ENCODE results near the gene C3orf22.
"Not testable (repeated sequence)": the region's sequence is repeated elsewhere in the genome, so short reads cannot be mapped to it uniquely, and the experiment has no call there.

Gene C3orf22, protein sequence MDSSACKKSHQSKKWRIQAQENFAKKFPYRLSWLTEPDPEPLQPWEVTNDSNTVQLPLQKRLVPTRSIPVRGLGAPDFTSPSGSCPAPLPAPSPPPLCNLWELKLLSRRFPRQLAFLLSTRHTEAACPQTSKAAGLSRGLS

DNA sequence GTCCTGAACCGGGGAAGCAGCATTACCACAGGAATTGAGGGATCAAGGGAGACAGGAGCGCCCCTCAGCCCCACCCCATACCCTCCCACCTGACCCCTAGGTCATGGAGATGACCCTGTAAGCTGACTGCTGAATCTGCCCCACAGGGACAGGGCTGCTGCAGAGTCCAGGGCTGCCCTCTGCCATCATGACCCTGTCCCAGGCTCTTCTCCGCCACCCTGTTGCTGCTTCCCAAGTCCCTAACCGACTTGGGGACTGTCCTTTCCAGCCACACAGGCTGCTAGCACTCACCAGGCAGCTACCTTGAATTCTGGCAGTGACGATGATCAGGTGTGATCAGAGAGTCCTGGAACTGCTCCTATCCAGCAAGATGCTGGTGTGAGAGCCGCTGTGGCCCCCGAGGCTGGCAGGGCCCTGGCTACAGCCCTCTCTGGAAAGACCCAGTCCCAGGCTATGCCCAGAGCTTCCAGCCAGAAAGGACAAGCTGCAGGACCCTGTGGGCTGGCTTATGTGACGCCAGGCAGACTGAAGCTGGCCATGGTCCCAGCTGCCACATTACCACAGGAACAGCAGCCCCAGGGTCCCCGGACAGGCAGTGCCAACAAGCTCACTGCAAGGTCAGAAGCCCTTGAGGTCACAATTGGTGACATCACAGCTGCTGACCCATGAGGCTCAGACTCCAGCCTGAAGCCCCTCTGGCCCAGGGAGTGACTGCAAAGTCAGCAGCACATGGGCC is at the start of gene C3orf22:
TSS of gene C3orf22 (minus strand) at position 597 of the 736 bp plus-strand sequence. CDS start 5,542 bp downstream, outside the sequence.
- no peak for DNase-seq

DNA sequence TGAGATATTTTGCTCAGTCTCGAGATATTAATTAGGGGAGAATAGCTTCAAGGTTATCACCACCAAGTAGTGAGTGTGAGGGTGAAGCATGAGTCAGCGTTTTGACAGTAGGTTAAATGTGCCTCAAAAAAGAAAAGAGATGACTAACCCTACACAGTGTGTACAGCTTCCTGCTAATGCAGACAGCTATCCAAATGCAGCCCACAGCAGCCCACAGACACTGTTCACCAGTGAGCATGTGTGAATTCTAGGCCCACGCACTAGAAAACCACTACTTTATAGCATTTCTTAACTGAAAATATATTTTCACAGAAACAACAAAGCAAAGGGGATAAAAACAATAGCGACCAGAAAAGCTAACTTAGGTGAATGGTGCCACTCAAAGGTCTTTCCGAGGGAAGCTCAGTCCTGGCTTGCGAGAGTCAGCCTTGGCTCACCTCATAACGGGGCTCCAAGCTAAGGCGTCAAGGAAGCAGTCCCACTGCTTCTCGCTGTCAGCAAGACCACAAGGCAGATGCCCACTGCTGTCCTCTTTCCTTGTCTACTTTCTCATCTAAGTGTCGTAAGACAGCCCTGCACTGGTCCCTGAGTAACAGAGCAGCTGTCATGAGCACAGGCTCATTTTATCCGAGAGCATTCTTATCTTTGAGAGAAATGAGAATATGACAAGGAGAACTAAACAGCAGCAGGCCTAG is 48.6 kb upstream of the C3orf22 start:
- peak; percentile 36 for DNase-seq

DNA sequence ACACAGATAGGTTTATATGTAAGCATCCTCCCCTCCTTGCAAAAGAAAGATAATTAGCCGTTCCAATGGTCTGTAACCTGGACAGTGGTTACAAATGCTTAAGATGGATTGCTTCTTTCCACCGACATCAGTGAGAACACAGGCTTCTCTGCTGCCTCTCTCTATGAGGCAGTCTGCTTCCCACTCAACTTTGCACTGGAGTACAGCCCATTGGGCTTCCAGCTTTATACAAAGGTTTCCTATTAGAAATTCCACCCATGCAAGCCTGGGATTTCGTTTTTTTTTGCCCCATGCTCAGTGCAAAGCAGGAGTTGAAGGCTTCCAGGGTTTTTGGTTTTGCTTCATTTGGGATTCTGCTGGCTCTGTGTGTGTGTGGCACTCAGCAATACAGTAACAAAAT is 47.3 kb upstream of the C3orf22 start:
- no peak for DNase-seq

DNA sequence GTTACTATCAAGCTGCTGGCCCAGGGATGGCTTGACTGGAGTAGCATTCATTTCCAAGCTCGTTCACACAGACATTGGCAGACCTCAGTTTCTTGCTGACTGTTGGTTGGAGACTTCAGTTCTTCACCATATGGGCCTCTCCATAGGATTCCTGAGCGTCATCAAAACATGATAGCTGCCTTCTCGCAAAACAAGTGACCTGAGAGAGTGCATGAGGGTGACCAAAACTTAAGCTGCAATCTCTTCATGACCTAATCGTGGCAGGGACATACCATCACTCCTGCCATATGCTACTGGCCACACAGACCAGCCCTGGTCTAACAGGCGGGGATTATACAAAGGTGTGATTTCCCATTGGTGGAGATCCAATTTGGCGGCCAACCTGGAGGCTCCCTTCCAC is 46.0 kb upstream of the C3orf22 start:
- no peak for DNase-seq

DNA sequence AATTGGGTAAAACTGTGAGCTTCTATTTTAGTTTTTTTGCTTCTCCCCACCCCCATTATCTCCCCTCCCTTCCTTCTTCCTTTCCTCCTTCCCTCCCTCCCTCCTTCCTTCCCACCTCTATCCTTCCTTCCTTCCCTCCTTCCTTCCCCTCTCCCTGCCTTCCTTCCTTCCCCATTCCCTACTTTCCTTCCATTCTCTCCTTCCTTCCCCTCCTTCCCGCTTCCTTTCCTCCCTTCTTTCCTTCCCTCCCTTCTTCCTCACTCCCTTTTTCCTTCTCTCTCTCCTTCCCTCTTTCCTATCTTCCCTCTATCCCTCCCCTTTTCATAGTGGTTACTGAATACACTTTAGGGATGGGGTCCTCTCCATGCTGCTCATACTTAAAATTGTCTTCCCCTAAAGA is 40.4 kb upstream of the C3orf22 start:
- DNase-seq: no peak

DNA sequence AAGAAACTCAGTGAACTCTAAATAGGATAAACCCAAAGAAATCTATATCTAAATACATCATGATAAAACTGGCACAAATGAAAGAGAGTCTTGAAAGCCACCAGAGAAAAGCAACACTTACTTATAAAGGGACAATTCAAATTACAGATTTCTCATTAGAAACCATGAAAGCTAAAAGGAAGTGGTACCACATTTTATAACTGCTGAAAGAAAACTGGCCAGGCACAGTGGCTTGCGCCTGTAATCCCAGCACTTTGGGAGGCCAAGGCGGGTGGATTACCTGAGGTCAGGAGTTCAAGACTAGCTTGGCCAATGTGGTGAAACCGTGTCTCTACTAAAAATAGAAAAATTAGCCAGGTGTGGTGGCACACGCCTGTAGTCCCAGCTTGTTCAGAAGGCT is 36.7 kb upstream of the C3orf22 start:
- not testable (repeated sequence) for DNase-seq

DNA sequence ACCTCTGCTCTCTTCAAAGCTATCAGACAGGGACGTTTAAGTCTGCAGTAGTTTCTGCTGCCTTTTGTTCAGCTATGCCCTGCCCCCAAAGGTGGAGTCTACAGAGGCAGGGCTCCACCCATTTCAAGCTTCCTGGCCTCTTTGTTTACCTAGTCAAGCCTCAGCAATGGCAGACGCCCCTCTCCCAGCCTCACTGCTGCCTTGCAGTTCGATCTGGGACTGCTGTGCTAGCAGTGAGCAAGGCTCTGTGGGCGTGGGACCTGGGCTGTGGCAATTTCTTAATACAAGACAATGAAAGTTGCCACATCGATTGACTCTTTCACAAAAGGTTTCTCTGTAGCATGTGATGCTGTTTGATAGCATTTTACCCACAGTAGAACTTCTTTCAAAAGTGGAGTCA is 32.8 kb upstream of the C3orf22 start:
- not testable (repeated sequence) for DNase-seq

DNA sequence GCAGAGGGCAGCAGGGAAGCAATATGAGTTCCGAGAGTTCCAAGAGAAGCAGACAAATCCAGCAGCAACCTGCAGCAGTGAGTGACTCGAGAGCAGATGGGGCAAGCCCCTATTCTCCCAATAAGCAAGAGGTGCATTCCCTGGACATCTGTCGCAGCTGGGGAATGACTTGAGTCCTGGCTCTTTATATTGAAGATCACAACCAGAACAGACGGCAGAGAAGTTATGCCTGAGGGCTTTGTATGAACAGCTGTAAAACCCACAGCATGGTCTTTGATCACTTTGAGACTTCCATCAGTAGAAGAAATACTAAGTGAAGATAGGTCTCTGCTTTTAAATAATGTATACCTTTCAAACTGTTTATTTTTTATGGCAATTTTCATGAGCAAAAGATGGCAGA is 23.6 kb upstream of the C3orf22 start:
- DNase-seq: no peak

DNA sequence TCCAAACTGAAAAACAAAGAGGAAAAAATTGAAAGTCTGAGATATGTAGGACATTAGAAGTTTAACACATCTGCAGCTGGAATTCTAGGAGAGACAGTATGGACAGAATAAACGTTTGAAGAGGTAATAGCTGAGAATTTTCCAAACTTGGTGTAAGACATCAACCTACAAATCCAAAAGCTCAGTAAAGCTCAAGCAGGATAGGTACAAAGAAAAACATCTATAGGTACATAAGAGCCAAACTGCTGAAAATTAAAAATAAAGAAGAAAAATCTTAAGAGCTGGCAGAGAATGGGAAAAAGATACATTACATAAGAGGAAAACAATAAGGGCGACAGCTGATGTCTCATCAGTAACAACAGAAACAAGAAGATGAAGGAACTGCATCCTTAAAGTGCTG is 22.8 kb upstream of the C3orf22 start:
- DNase-seq: no peak

DNA sequence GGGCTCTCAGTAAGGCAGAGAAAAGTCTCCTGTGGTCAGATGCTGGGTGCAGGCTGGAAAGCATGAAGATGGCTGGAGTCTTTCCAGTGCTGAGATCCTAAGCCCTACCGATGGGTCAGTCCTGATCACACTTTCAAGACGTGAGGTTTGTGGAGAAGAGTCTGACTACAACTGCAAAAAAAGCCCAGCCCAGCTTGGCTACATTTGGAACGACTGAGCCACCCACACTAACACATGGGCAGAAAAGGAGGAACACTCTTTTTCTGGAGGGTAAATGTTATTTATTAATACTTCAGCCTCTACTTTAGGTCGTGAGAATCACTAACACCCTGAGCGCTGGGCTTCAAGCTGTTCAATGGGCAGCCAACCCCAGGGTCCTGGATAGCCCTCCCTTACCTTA is 22.0 kb upstream of the C3orf22 start:
- DNase-seq: no peak

DNA sequence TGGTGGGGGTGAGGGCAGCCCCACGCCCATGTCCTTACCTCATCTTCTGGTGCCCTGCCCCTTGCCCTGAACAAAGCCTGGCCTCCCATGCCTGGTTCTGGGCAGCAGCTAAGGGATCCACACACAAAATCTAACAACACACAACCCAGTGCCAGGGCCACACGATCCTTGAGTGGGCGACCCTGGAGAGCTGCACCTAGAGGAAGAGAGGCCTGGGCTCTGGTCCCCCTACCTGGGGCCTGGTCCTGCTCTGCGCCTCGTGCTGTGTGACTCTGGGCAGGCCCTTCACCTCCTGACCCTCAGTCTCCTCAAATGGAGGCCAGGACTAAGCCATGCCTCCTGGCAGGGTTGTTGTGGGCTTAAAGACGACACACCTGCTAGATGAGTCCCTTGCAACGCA is 20.0 kb upstream of the C3orf22 start:
- DNase-seq: no peak

DNA sequence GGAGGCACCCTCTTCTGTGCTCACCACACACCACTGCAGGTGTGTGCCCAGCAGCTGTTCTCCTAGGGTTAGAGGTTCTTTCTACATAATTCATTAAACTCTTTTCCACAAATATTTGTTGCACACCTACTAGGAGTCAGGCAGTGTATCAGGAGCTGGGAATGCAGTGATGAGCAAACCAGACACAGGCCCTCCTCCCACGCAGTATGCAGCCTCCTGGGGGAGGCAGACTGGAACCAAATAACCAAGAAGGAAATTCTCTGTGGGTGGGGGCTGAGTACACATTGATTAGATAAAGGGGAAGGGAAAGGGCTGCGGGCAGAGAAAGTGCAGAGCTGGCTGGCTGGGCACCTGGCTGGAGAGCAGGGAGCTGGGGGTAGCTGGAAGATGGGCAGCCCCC is 18.5 kb upstream of the C3orf22 start:
- DNase-seq: no peak

DNA sequence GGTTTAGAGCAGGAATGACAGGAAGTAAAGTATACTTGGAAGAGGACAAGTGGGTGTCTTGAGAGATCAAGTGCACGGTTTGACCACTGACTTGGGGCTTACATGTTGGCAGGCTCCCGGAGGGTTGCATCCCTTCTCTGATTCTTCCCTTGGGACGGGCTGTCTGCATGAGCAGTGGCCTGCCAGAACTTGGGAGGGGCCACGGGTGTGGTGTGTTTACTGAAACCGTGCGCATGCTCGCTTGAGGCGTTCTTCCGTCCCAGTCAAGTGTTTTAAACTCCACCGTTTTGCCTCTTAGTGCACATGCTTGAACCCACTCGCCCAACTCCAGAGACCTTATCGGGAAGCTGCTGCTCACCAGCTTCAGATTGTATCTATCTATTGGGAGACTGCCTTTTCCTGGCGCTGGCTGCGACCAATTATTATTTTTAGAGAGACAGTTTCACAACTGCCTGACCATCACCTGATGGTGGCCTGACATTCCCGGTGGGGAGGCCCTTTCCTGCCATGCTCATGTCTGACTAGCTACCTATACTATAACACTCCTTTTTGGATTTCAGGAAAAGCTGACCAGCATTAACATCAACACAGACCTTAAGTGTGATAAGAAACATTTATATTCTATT is 14.9 kb upstream of the C3orf22 start:
- DNase-seq: no peak

DNA sequence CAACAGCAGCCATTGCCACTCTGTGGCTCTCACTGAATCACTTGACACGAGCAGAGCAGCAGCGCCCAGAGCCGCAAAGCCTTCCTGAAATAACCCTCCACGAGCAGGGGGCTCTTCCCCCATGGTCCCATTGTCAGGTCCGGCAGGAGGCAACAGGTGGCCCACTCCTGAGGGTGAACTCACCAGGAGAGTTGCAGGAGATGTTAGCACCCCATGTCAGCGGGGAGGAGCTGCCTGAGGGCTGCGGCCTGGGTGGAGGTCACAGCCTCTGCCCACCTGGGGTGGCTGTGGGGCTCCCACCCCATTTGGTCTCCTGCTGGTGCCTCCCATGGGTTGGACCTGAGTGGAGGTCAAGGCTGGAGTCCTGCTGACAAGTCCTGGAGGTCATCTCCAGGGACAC is 12.3 kb upstream of the C3orf22 start:
- DNase-seq: no peak

DNA sequence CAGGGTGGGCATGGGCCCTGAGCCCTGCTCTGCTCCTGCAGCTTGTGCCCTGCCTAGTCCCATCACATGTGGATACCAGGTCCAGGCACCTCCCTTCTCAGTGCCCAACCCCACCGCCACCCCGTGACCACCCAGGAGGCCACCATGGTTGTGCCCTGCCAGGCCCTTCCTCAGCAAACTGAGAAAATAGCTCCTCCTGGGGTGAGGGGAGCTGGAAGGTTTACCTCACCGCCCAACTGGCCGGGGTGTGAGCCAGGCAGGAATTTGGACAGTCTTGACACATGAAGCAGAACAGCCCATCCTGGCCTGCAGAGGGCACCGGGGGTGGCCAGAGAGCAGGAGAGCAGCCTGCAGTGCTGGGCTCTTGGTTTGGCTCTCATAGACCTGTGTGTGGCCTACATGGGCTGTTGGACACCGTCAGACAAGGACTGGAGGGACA is 11.4 kb upstream of the C3orf22 start:
- DNase-seq: no peak

DNA sequence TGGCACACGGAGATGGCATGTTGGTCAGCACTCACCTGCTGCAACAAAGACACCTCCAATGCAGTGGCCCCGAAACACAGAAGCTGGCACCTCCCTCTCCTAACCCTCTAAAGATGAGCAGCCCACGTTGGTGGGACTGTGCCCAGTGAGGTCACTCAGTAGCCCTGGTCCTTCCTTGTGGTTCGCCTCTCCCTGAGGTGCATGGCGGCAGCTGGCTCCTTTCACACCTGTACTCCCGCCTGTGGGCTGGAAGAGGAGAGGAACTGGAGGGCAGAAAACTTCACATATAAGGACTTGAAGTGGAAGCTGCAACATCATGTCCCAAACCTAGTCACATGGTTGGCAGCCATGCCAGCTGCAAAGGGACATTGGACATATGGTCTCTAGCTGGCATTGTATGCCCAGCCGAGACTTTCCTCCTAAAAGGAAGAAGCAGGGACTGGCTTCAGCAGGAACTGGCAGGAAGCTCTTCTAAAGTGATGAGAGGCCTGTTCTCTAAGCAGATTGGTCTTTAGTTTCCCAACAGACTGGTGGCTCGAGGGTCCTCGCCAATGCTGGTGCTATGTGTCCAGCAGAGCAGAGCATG is 10.8 kb upstream of the C3orf22 start:
- DNase-seq: no peak

DNA sequence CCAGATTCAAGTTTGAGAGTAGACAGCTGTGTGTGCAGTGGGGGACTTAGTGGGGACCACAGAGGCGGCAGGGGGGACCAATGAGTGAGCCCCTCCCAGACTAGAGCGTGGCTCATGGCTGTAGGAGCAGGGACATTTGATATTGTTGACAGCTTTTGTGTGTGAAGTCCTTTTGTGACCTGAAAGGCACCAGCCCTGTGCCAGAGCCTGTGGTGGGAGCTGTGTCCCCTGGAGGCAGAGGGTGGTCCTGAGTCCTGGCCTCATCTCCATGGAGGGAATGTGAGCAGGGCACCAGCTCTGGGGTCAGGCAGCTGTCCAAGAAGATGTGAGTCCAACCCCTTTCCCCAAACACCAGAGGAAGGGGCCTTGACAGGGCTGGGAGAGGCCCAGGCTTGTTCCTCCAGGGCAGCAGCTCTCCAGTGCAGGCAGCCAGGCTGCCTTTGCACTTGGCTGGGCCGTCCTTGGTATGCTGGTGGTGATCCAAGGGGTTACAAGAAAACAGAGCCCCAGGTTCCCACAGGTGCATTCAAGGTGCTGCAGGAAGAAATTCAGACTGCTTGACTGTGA is 10.1 kb upstream of the C3orf22 start:
- DNase-seq: no peak

DNA sequence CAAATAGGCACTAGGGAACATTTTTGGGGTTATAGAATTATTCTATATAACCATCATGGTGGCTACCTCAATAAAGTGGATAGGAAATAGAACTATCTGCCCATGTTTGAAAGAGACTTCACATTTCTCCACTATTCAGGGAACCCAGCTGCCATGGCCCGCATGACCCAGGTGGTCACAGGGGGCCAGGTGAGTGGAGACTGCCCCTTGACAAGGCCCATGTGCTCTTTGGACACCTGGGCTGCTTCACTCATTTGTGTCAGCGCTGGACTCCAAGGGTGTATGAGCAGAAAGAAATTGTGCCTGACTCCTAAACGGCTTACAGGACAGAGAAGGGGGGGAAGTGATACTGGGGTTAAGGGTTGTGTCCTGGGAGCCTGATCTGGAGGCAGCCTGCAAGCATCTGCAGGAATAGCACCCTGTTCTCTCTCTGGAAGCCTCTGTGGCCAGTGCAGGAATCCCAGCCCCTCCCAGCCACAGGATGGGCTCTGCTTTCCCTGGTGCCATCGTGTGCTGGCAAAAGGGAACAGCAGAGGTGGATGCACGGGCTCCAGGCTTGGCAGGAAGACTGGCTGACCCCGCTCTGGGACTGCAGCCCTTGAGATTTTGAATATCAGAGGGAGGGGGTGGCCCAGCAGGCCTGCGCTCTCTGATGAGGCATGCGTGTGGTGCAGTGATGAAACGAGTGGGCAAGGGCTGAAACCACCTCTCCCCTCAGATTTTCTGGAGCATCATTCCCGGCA is 9.1 kb upstream of the C3orf22 start:
- DNase-seq: no peak

DNA sequence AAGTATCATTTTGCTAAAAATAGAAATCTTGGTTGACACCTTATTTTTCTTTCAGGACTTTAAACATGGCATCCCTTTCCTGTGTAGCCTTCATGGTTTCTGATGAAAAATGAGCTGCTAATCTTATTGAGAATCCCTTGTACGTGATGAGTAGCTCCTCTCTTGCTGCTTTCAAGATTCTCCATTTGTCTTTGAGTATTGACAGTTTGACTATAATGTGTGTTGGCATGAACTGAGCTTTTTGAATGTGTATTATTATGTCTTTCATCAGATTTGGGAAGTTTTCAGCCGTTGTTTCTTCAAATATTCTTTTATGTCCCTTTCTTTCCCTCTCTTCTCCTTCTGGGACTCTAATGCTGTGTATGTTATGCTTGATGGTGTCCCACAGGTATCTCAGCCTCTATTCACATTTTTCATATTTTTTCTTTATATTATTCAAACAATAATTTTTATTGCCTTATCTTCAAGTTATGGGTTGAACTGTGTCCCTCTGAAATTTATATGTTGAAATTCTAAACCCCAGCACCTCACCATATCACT is 4.1 kb upstream of the C3orf22 start:
- no peak for DNase-seq

DNA sequence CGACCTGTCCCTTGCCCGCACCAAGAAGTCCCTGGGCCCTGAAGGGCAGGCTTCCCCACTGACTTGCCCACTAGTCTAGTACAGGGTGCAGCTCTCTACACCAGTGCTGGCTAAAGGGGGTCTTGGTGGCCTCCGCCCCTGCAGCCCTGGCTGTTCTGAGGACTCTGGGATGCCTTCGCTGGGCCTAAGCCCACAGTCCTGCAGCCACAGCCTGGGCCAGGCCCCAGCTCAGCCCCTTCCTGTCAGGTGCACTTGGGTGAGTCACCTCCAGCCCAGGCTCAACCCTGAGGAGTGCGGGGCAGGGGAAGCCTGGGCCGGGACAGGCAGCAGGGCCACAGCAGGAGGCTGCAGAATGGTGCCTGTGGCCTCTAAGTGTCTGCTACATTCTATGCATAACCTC is 971 bp downstream of the C3orf22 start:
- DNase-seq: no peak

DNA sequence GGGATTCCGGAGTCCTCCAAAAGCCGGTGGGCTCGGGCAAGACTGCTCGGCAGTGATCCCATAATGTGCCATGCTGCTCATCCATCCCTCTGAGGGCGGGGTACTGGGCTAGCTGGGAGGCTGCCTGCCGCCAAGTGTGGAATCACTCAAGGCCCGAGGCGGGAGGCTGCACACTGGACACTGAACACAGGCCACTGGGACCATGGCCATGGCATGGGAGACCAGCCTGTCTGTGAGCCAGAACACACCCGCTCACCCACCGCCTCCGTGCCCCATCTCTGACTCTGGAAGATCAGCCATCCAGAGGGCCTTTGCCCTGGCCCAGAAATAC is 1.4 kb downstream of the C3orf22 start:
- DNase-seq: no peak

Measured in kidney glomerular epithelial cell (primary cell).